HG02840 (cell line): ENCODE data around the gene C1QA.
"Not testable (repeated sequence)": the region's sequence is repeated elsewhere in the genome, so short reads cannot be mapped to it uniquely, and the experiment has no call there.

Source experiments
- ATAC-seq: cut with Tn5 transposase; IDR thresholded peaks from one replicate; pipeline ENCODE4 v1.9.1; 2021; ENCODE audit warnings: mild to moderate bottlenecking, moderate library complexity, moderate number of reproducible peaks; ENCODE audit not compliant: unreplicated experiment, low FRiP score

The C1QA gene

DNA sequence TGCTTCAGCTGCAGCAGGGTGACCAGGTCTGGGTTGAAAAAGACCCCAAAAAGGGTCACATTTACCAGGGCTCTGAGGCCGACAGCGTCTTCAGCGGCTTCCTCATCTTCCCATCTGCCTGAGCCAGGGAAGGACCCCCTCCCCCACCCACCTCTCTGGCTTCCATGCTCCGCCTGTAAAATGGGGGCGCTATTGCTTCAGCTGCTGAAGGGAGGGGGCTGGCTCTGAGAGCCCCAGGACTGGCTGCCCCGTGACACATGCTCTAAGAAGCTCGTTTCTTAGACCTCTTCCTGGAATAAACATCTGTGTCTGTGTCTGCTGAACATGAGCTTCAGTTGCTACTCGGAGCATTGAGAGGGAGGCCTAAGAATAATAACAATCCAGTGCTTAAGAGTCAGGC lies 2.9 kb downstream of the C1QA start:
- no peak for ATAC-seq

DNA sequence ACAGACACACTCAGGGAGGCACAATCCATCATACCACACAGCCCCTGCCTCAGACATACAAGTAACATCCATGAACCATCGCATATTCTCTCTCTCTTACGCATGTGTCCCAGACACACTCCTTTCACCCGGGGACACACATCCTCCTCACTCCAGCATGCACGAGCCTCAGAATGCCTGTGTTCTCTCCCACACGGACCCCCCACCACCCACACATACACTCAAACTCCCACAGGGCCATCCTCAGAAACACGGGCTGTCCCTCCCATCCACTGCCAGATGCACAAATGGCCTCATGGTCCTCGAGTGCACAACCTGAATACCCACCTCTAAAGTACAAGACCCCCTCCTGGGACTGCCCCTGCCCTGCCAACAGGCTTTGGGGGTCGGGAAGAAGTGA lies 4.8 kb downstream of the C1QA start:
- no peak for ATAC-seq

DNA sequence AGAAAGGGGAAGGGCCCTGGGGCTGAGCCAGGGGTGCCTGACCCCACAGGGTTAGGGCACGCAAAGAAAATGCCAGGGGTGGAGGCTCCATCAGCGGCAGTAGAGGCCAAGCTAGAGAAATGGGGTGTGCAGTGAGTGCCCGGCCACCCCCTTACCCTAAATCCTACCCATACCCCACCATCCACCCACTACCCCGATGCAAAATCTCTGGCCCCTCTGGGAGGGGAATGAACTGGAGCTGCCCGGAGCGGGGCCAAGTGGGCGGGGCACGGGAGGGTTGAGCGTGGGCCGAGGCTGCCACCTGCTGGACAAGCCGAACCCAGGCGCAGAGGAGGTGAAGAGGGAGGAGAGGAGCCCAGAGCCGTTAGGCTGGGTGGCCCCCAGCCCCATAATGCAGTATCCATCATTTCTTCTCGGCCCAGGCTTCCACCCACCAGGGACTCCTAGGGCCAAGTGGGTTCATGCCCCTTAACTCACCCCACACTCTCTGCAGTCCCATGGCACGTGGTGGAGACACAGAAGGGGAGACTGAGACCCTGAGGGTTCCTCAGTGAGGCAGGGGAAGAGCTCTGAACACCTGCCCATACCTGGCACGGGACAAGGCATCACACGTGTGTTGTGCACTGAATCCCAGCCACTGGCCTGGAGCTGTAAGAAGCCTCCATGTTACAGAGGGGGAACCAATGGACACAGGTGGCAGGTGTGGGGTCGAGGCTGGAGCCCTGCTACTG lies 5.6 kb downstream of the C1QA start:
- ATAC-seq: no peak

DNA sequence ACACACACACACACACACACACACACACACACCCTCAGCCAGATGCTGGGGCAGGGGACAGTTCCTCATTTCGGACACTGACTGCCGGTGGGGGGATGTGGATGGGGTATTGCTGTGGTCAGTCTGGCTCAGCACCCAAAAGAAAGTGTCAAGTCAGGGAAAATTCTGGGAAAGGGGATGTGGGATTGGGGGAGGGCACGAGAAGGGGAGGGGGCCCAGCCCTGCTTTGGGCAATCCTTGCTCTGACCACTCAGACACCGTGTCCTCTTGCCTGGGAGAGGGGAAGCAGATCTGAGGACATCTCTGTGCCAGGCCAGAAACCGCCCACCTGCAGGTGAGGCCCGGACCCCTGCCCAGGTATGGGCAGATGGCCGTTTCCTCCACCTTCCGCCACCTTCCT lies 7.0 kb downstream of the C1QA start, which contains the start of gene C1QC:
TSS of gene C1QC (plus strand) at position 253 of the 400 bp plus-strand sequence. CDS start 391 bp downstream, outside the sequence.
- no peak for ATAC-seq

DNA sequence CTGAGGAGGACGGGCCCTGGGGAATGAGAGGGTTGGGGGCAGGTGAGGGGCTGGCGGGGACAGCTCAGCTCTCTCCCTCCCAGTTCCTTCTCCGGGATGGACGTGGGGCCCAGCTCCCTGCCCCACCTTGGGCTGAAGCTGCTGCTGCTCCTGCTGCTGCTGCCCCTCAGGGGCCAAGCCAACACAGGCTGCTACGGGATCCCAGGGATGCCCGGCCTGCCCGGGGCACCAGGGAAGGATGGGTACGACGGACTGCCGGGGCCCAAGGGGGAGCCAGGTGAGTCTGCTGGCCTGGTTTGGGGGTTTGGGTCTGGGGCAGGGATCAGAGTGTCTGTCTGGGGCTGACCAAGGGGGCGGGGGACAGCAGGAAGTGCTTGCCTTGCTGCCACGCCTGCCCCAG lies 7.5 kb downstream of the C1QA start:
- ATAC-seq: no peak

DNA sequence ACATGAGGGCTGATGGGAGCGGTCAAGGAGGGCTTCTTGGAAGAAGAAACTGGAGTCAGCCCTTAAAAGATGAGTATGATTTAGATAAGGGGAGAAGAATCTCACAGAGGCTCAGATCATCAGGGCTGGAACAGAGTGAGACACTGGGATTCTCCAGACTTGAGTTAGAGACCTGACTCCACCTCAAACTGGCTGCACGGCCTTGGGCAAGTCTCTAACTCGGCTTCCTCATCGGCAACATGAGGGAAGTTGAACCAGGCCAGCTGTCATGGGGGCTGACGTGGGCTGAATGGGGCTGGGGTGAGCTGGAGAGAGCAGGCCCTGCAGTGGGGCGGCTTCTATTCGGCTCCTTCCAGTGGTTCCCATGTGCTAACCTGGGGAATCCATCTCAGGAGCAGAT lies 9.5 kb downstream of the C1QA start:
- ATAC-seq: no peak

DNA sequence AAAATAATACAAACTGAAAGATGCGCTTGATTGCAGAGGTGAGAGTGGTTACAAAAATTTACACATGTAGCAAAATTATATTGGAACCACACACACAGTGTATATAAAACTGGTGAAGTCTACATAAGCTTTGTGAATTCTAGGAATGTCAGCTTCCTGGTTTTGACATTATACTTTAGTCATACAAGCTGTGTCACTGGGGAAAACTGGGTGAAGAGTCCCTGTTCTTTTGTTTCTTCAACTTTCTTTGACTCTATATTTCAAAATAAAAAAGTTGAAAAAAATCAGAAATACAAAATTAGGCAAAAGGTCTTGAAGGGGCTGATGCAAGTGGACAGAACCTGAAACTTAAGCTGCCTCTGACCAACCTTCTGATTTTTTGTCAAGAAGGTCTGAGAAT lies 10.0 kb downstream of the C1QA start:
- no peak for ATAC-seq

DNA sequence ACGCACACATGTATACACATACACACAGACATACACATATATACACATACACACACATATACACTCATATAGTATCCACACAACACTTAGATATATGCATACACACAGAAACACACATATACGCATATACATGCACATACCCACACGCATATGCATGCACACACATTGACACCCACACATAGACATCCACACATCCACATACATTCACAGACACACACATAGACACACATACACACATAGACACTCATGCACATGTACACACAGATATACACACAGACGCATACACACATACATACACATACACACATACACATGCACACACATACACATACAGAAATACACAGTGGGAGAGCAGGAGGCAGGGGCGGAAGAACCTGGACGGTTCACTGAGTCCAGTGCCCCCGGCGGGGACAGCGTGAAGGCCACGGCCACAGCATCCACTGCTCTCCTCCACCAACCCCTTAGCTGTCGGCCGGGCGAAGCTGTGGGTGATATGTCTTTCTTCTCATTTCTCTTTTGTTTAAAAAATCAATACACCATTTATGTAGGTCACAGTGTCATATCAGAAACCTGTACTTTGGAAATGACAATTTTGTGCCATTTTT lies 13.8 kb downstream of the C1QA start:
- no peak for ATAC-seq

DNA sequence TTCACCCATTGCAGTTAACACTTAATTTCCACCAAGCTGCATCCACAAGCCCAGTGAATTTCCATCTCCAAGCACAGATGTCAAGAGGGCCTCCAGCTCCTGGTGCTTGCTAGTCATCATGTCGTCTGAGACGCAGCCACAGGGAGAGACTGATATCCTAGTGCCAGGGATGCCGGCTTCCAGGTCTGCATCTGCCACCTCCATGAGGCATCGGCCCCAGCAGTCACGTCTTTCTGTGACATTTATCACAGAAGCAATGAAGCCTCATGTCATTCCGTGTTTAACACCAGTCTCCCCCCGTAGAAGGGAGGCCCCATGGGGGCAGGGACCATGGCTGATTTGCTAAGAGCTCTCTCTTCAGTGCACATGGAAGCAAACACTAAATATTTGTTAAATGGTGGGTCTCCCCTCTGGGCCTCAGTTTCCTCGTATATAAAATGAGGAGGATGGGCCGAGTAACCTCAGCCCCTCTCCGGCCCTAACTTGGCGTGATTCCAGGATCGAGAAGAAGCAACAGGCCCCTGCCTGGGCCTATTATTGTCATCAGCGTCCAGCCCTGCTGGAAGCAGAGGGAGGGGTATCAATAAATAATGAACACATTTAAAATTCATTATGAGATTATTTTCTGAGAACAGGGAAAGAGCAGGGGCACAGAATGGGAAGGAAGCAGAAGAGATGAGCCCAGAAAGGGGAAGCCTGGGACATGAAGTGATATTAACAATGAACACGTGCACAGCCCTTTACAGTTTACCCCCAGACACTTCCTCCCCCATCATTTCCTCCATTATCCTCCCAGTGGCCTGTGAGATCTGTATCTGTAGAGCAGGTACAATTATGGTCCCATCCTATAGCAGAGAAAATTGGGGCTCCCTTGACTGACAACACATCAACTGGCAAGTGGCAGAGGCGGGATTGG lies 15.8 kb downstream of the C1QA start:
- ATAC-seq: no peak

DNA sequence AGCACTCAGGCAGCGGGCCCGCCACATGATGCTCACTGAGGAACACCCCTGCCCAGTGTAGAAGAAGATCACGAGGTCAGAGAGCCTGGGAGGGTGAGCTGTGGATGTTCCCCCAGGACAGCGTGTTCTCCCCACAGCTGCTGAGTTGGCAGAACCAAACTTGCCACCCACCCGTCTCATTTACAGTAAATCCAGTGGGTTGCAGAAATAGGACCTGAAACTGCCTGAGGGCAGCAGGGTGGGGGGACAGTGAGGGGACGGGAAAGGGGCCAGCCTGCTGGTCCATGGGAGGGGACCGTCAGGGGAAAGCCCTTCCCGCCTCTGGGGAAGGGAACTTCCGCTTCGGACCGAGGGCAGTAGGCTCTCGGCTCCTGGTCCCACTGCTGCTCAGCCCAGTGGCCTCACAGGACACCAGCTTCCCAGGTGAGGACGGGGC lies 16.5 kb downstream of the C1QA start, which contains the start of gene C1QB:
TSS of gene C1QB (plus strand) at position 356 of the 436 bp plus-strand sequence. CDS start 6,227 bp downstream, outside the sequence.
- no peak for ATAC-seq

DNA sequence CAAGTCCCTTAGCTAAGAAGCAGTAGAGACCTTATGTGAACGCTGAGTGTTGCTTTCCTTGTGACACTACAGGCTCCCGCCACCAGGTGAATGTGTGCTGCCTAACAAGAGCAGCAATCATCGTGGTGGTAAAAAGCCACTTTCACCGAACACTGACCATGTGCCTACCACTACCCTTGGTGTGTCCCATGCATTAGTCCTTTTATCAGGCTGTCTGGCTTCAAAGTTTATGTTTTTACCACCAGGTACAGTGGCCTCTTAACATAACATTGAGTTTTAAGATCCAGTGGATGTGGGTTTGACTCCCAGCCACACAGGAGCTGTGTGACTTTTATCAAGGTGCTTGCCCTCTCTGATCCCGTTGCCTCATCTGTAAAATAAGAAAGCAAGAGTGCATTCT lies 18.3 kb downstream of the C1QA start:
- ATAC-seq: no peak

DNA sequence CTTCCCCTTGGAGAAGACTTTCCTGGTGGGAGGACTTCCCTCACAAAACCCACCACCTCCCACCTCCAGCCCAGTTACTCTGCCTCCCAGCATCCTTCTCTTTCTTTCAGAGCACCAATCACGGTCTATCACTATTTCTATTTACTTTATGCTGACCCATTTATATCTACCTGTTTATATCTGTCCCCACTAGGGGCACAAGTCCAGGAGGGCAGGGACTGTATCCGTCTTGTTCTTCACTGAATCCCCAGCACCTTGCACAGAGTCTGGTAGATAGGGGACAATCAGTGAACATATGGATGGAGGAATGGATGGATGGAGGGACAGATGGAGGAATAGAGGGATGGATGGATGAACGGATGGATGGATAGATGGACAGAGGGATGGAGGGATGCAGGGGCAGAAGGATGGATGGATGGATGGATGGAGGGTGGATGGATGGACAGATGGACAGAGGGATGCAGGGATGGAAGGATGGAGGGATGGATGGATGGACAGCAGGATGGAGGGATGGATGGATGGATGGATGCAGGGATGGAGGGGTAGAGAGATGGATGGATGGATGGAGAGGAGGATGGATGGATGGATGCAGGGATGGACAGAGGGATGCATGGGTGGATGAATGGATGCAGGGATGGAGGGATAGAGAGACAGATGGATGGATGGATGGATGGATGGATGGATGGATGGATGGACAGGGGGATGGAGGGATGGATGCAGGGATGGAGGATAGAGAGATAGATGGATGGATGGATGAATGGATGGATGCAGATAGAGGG lies 22.1 kb downstream of the C1QA start:
- ATAC-seq: no peak

DNA sequence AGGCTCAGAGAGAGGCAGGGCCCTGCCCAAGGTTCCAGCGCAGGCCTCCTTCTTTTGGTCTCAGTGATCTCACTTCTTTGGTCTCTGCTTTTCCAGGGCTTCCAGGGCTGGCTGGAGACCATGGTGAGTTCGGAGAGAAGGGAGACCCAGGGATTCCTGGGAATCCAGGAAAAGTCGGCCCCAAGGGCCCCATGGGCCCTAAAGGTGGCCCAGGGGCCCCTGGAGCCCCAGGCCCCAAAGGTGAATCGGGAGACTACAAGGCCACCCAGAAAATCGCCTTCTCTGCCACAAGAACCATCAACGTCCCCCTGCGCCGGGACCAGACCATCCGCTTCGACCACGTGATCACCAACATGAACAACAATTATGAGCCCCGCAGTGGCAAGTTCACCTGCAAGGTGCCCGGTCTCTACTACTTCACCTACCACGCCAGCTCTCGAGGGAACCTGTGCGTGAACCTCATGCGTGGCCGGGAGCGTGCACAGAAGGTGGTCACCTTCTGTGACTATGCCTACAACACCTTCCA lies 24.4 kb downstream of the C1QA start:
- ATAC-seq: no peak

DNA sequence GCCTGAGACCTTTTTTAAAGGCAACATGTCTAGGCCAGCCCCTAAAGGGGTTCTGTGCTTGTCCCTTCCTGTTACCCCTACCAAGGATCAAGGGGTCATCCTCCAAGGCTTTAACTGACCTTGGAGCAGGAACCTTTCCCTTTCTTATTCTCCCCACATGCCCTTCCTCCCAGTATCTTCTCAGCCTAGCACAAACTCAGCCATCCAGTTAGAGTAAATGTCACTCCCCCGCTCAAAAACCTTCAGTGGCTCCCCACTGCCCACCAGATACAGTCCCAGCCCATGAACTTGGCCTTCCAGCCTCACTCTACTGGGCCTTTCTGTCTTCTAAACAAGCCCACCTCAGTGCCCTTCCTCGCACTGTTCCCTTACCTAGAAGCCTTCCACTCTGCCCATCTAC lies 25.5 kb downstream of the C1QA start:
- ATAC-seq: no peak

DNA sequence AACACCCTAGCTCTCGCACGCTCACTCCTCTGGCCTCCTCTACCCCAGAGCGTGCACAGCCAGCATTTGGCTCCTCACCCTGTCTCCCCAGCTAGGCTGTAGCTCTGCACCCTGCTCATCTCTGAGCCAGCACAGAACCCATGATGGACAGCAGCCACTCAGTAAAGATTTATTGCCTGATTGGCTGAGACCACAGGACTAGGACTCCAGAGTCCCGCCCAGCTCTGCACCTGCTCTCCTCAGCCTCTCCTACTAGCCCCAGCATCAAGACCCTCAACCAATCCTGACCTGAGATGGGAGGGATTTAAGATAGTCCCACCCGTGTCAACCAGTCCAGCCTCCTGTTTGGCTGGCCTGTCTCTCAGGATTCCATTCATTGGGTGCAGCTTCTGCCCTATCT lies 25.9 kb downstream of the C1QA start:
- no peak for ATAC-seq

DNA sequence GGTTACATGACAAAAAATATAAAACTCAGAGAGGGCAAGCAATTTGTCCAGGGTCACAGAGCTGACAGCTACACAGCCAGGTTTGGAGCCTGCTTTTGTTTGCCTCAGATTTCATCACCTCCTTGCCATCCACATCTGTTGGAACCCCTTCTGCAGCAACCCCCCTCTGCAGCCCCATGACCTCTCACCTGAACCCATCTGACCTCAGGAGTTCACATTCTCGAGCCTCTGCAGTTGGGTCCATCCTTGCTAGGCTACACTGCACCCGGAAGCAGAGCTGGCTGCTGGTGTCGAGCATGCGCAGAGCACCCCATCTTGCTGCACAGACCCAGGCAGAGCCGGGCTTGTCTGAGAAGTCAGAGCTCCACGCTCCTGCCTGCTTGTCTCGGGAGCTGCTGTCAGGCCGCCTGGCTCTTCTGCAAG lies 26.6 kb downstream of the C1QA start:
- no peak for ATAC-seq

DNA sequence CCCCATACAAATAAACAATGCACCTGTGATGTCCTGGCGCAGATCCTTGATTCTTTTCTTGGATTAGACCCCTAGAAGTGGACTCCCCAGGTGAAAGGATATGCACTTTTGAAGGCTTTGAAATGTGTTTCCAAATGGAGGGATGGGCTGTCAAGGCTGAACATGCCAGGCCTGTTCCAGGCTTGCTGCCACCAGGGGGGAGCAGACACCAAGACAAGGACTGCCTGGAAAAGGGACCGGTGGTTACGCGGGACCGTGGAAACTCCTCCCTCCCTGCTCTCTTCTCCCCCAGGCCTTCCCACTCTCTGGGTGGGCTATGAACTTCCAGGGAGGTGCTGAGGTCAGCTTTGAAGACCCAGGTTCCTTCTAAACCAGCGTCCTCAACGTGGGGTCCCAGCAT lies 29.3 kb downstream of the C1QA start:
- ATAC-seq: no peak

DNA sequence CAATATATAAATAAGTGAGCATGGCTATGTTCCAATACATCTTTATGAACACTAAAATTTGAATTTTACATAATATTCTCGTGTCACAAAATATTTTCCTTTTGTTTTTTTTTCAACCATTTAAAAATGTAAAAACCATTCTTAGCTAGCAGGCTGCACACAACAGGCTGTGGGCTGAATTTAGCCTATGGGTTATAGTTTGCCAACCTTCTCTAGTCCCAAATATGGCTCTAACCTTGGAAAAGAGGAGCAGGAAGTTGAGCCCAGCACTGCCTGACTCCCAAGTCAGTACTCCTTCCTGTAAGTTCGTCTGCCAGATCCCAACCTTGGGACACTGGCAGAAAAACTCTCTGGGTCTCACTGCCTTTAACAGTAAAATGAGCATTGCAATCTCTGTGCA lies 30.0 kb downstream of the C1QA start:
- ATAC-seq: no peak

DNA sequence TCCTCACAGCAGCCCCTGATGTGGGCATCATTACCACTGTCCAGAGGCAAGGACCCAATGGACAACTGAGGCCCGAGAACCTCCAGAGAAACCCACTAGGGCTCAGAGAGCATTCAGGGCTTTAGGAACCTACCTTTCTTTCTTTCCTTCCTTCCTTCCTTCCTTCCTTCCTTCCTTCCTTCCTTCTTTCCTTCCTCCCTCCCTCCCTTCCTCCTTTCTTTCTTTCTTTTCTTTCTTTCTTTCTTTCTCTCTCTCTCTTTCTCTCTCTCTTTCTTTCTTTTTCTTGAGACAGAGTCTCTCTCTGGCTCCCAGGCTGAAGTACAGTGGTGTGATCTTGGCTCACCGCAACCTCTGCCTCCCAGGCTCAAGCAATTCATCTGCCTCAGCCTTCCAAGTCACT lies 32.4 kb downstream of the C1QA start:
- ATAC-seq: not testable (repeated sequence)

DNA sequence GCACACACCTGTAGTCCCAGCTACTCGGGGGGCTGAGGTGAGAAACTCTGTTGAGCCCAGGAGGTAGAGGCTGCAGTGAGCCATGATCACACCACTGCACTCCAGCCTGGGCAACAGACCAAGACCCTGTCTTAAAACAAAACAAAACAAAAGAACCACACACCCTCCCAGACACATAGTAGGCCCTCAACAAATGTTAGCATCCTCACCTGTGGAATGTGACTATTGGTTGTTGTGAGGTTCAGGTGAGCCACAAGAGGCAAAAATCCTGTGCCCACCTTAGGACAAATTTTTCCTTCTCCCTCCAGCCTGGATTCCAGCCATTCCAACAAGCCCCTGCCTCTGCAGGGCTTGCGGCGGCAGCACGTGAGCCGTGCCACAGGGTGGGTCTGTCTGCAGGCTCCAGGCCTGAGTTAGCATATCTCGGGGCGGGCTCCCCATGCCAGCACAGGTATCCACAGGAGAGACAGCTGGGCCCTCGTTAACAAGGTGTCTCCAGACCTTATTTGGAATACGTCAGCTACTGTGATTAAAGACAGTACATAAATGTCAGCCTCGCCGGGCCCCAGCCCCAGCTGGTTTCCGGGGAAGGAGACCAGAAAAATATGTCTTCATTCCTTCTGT lies 34.0 kb downstream of the C1QA start:
- ATAC-seq: no peak
